Skeletal muscle satellite cell (primary cell): Measurements from ENCODE around the gene TXNDC5.
"Not testable (repeated sequence)": the region's sequence is repeated elsewhere in the genome, so short reads cannot be mapped to it uniquely, and the experiment has no call there.

Source experiments
- H3K27me3 ChIP-seq: 2 replicates; pipeline ENCODE4 v1.7.0; 2013; ENCODE audit warnings: low read length; ENCODE audit not compliant: control insufficient read depth, insufficient read depth
- H3K36me3 ChIP-seq: 2 replicates; pipeline ENCODE4 v1.7.0; 2013; ENCODE audit warnings: mild to moderate bottlenecking, control low read depth, low read length; ENCODE audit not compliant: insufficient read depth
- H3K4me1 ChIP-seq: 2 replicates; pipeline ENCODE4 v1.7.0; 2013; ENCODE audit warnings: low read length; ENCODE audit not compliant: control insufficient read depth, insufficient read depth
- H3K4me2 ChIP-seq: 2 replicates; pipeline ENCODE4 v1.7.0; 2013; ENCODE audit warnings: mild to moderate bottlenecking, low read length
- H3K4me3 ChIP-seq: 2 replicates; pipeline ENCODE4 v1.7.0; 2013; ENCODE audit warnings: low read length
- H3K9ac ChIP-seq: 2 replicates; pipeline ENCODE4 v1.7.0; 2013; ENCODE audit warnings: mild to moderate bottlenecking, low read depth, low read length, moderate library complexity
- H3K9me3 ChIP-seq: replicated peaks from 2 replicates; pipeline ENCODE4 v1.7.0; 2013; ENCODE audit warnings: mild to moderate bottlenecking, control low read depth, low read length

Gene TXNDC5

DNA sequence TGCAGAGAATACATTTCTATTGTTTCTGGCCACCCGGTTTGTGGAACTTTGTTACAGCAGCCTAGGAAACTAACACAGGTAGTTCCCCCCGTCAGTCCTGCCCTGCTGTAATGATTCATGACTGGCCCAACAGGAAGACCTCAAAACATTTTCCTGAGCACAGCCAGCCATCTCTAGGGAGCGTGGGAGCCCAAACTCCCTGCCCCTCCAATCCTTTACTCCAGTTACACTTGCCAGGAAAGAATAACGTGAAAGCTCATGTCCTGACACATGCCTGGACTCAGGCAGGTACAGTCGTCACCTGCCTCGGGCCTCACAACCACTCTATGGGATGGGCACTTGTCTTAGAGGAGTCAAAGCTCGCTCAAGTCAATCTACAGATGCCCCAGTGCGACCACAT, 8.4 kb downstream of the TXNDC5 start:
- Histone ChIP-seq H3K9ac (no peak overlapping the region), H3K27me3 (no peaks in the 10 kb centered on the region), H3K4me2 (no peak overlapping the region), H3K4me3 (no peak overlapping the region), H3K4me1 (no peaks in the 10 kb centered on the region), H3K36me3 (peaks cover 69% of the 10 kb centered on the region), H3K9me3 (no peaks in the 10 kb centered on the region)

GRCh38 chr6:7901780-7902179, 8.8 kb downstream of the TXNDC5 start:
- H3K4me2 ChIP-seq, result no peak overlapping the region
- H3K27me3 ChIP-seq, result no peaks in the 10 kb centered on the region
- H3K9me3 ChIP-seq, result no peaks in the 10 kb centered on the region
- no peaks in the 10 kb centered on the region for H3K4me1 ChIP-seq
- H3K4me3 ChIP-seq, result no peak overlapping the region
- H3K36me3 ChIP-seq, result peaks cover 73% of the 10 kb centered on the region
- H3K9ac ChIP-seq, result no peak overlapping the region

- Histone ChIP-seq H3K9ac (no peak overlapping the region), H3K36me3 (peaks cover 81% of the 10 kb centered on the region), H3K27me3 (no peaks in the 10 kb centered on the region), H3K4me1 (no peaks in the 10 kb centered on the region), H3K4me3 (no peak overlapping the region), H3K9me3 (no peaks in the 10 kb centered on the region), H3K4me2 (no peak overlapping the region)
Observed at GRCh38 chr6:7901056-7901455, 9.5 kb downstream of the TXNDC5 start.

- Histone ChIP-seq H3K4me2 (no peak overlapping the region), H3K4me3 (no peak overlapping the region)
Observed at GRCh38 chr6:7900621-7901020, 10.0 kb downstream of the TXNDC5 start.

GRCh38 chr6:7899889-7900213, 10.7 kb downstream of the TXNDC5 start:
- Histone ChIP-seq H3K4me3 (no peak overlapping the region), H3K9me3 (no peaks in the 10 kb centered on the region), H3K9ac (no peak overlapping the region), H3K36me3 (peaks cover 90% of the 10 kb centered on the region), H3K4me1 (no peaks in the 10 kb centered on the region), H3K27me3 (no peaks in the 10 kb centered on the region), H3K4me2 (no peak overlapping the region)

More at GRCh38 chr6:7900621-7901020, 10.0 kb downstream of the TXNDC5 start:
- Histone ChIP-seq H3K27me3 (no peaks in the 10 kb centered on the region), H3K9me3 (no peaks in the 10 kb centered on the region), H3K4me1 (no peaks in the 10 kb centered on the region), H3K9ac (no peak overlapping the region), H3K36me3 (peaks cover 84% of the 10 kb centered on the region)

- no peak overlapping the region for H3K9ac ChIP-seq
- H3K4me1 ChIP-seq, result no peaks in the 10 kb centered on the region
- H3K36me3 ChIP-seq, result peaks cover 90% of the 10 kb centered on the region
- no peaks in the 10 kb centered on the region for H3K9me3 ChIP-seq
- no peak overlapping the region for H3K4me2 ChIP-seq
- H3K27me3 ChIP-seq, result no peaks in the 10 kb centered on the region
- no peak overlapping the region for H3K4me3 ChIP-seq
Observed at GRCh38 chr6:7899101-7899888, 11.3 kb downstream of the TXNDC5 start.

DNA sequence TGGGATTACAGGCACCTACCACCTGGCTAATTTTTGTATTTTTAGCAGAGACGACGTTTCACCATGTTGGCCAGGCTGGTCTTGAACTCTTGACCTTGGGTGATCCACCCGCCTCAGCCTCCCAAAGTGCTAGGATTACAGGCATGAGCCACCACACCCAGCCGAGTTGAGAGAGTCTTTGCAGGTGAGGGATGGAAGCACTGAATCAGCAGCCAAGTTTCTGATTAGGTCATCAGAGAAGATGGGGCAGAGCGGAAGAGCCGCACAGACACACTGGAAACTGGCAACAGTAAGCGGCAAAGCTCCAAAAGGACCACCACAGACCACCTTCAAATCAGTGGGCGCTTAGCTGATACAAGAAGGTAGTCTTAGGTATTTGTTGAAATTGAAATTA, 12.4 kb downstream of the TXNDC5 start:
- H3K36me3 ChIP-seq, result peaks cover 90% of the 10 kb centered on the region
- not testable (repeated sequence) for H3K4me2 ChIP-seq, H3K9me3 ChIP-seq, H3K4me1 ChIP-seq, H3K9ac ChIP-seq, H3K27me3 ChIP-seq, H3K4me3 ChIP-seq

GRCh38 chr6:7897461-7898192, 13.0 kb downstream of the TXNDC5 start:
- peaks cover 90% of the 10 kb centered on the region for H3K36me3 ChIP-seq
- H3K9ac ChIP-seq, result no peak overlapping the region
- H3K27me3 ChIP-seq, result no peaks in the 10 kb centered on the region
- no peak overlapping the region for H3K4me2 ChIP-seq
- no peak overlapping the region for H3K4me3 ChIP-seq
- no peaks in the 10 kb centered on the region for H3K9me3 ChIP-seq
- no peaks in the 10 kb centered on the region for H3K4me1 ChIP-seq

DNA sequence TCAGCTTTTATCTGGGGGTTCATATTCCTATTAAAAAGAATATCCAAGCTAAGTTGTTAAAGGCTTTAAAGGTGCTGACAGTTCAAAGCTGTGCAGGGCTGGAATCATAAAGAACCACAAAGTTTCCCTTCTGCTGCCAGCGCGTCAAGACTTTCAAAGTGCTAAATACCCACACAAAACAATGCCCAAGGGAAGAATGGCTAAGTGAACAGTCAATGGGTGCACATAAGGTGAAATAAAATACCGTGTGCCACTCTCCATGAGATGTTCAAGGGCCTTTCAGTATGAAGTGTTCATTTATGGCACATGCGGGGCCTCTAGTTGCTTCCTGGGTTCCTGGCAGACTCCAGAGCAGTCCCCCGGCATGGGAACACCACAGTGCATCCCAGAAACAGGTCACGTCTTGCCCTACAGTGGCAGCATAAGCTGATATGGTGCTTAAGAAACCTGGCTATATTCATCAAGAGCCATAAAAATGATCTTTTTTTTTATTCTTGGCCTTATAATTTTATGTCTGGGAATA, 14.1 kb downstream of the TXNDC5 start:
- Histone ChIP-seq H3K4me3 (no peak overlapping the region), H3K36me3 (peaks cover 89% of the 10 kb centered on the region), H3K4me1 (no peaks in the 10 kb centered on the region)

GRCh38 chr6:7895125-7895423, 15.5 kb downstream of the TXNDC5 start:
- no peaks in the 10 kb centered on the region for H3K9me3 ChIP-seq
- peaks cover 89% of the 10 kb centered on the region for H3K36me3 ChIP-seq
- no peak overlapping the region for H3K4me2 ChIP-seq
- H3K27me3 ChIP-seq, result no peaks in the 10 kb centered on the region
- H3K4me3 ChIP-seq, result no peak overlapping the region
- no peak overlapping the region for H3K9ac ChIP-seq
- no peaks in the 10 kb centered on the region for H3K4me1 ChIP-seq

More for the DNA sequence above, 14.1 kb downstream of the TXNDC5 start:
- H3K9me3 ChIP-seq, result no peaks in the 10 kb centered on the region
- H3K9ac ChIP-seq, result no peak overlapping the region
- no peak overlapping the region for H3K4me2 ChIP-seq
- H3K27me3 ChIP-seq, result no peaks in the 10 kb centered on the region

DNA sequence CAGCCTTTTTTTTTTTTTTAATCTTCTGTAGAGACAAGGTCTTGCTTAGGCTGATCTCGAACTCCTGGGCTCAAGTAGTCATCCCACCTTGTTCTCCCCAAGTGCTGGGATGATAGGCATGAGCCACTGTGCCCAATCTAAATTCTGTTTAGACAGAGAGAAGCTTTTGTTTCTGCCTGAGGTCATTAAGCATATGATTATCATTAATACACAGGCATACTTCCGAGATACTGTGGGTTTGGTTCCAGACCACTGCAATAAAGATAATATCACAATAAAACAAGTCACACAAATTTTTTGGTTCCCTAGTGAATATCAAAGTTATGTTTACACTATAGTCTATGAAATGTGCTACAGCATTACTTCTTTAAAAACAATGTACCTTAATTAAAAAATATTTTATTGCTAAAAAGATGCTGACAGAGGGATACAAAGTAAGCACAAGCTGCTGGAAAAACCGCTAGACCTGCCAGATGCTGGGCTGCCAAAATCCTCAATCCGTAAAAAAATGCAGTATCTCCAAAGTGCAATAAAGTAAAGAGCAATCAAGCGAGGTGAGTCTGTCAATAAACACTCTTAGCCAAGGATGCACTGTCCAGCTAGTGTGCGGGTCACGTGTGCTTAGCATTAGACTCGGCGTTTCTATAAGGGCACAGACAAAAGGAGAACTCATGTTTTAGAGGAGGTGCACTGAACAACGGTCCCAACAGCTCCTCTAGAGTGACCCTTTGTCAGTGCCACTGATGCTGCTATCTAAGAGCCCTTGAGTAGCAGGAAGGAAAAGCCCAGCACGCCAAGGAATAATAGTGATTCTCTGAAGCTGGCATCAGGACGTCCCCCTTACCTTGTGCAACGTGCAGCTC, 16.1 kb downstream of the TXNDC5 start:
- H3K4me3 ChIP-seq, result no peak overlapping the region
- H3K4me1 ChIP-seq, result no peaks in the 10 kb centered on the region
- no peak overlapping the region for H3K9ac ChIP-seq
- H3K4me2 ChIP-seq, result no peak overlapping the region
- peaks cover 90% of the 10 kb centered on the region for H3K36me3 ChIP-seq
- H3K9me3 ChIP-seq, result no peaks in the 10 kb centered on the region
- no peaks in the 10 kb centered on the region for H3K27me3 ChIP-seq
